Peyer's patch (tissue), 4 donors: ENCODE results near the gene WDR55. TPM values are rescaled to one million over a fixed set of nuclear protein-coding genes. Genes with fewer than 3 reads are reported as not detected.
"Not testable (repeated sequence)": the region's sequence is repeated elsewhere in the genome, so short reads cannot be mapped to it uniquely, and the experiment has no call there.

ENCODE experiments used
- DNase-seq, 3 donors: peaks; one replicate each; pipeline ENCODE4 v3.0.0-alpha.2; 2017 to 2019
- H3K27ac ChIP-seq, 4 donors: fragments of 200-600 bp; sonication (generic); one replicate each; pipeline ENCODE4 v1.5.1; 2016 to 2019
- H3K27me3 ChIP-seq, 2 donors: fragments of 200-600 bp; sonication (generic); one replicate each; pipeline ENCODE4 v1.5.1; 2019
- H3K36me3 ChIP-seq, 3 donors: fragments of 200-600 bp; sonication (generic); one replicate each; pipeline ENCODE4 v1.5.1; 2016 to 2019
- H3K4me1 ChIP-seq, 4 donors: fragments of 200-600 bp; sonication (generic); one replicate each; pipeline ENCODE4 v1.5.1; 2016 to 2019
- H3K4me3 ChIP-seq, 4 donors: fragments of 200-600 bp; sonication (generic); 1 replicate in 3 of 4; 2 replicates in 1 of 4; pipeline ENCODE4 v1.5.1; 2016 to 2019; ENCODE audit warnings: mild to moderate bottlenecking in 1 of 4
- H3K9me3 ChIP-seq, 4 donors: fragments of 200-600 bp; sonication (generic); one replicate each; pipeline ENCODE4 v1.5.1; 2016 to 2019; ENCODE audit warnings: mild to moderate bottlenecking in 1 of 4
- CTCF ChIP-seq, 6 experiments: fragments of 450-650 bp in 4 of 6; fragments of 200-600 bp in 2 of 6; sonication (generic) in 1 of 6; IDR thresholded peaks; one replicate each; pipeline ENCODE4 v1.5.1; 2017 to 2019; ENCODE audit warnings: antibody characterized with exemption in 6 of 6, mild to moderate bottlenecking in 3 of 6, moderate library complexity in 1 of 6
- POLR2A ChIP-seq, 2 donors: fragments of 450-650 bp; IDR thresholded peaks; one replicate each; pipeline ENCODE4 v1.5.1; 2017; ENCODE audit warnings: antibody characterized with exemption in 2 of 2, mild to moderate bottlenecking in 2 of 2, moderate library complexity in 2 of 2
- total RNA-seq, 4 donors: library from RNA; depleted of rRNA; stranded (reverse); fragments of >200 nt; gene quantifications; one replicate each; pipeline ENCODE4 v1.1.0, GENCODE V29; 2016

Gene WDR55
- total RNA-seq, 4 donors from 2014 or later: 31.3 to 66.8 (median 39.7) TPM

DNA sequence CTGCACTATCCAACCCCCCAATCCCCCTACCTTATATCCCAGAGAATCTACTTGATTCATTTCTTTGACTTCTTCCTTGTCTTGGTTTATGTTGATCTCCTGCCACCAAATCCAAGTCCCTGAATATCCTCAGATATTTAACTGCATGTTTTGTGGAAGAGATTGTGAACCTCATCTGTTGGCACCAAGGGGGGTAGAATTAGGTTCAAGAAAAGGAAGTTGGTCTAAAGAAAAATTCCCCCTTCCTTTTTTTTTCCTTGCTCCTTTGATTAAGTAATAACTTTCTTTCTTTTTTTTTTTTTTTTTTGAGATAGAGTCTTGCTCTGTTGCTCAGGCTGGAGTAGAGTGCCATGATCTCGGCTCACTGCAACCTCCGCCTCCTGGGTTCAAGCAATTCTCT is 31.2 kb upstream of the WDR55 start:
- no peaks in the 10 kb centered on the region for H3K27me3 ChIP-seq
- H3K36me3 ChIP-seq: no peaks in the 10 kb centered on the region
- H3K9me3 ChIP-seq: no peaks in the 10 kb centered on the region
- H3K4me3 ChIP-seq: peak overlapping the region in 2 of 4 donors; percentile 64 to 71
- peaks cover 0 to 15% (median 4%) of the 10 kb centered on the region in 4 donors for H3K4me1 ChIP-seq
- TF ChIP-seq CTCF (IDR thresholded peaks at IDR 0.05) (no peak), POLR2A (IDR thresholded peaks at IDR 0.05) (no peak)
- H3K27ac ChIP-seq: peak overlapping the region in 3 of 4 donors; percentile 68 to 74 (median 69)
- DNase-seq: no peak

DNA sequence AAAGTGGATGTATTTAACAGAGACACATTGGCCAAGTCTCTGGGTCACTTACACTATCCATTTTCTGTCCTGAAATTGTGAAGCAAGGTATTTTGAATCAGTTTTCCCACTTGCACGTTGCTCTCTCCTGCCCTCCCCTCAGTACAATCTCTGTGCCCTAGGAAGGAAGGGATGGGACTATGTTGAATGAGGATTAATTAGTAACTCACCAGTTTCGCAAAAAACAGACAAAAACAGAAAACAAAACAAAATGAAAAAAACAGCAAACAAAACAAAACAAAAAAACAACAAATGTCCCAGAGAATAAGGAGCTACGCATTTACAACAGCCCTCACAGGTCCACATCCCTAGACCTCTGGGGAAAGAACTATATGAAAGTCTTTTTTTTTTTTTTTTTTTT is 30.6 kb upstream of the WDR55 start:
- H3K36me3 ChIP-seq: no peaks in the 10 kb centered on the region
- no peaks in the 10 kb centered on the region for H3K9me3 ChIP-seq
- no peak for DNase-seq
- TF ChIP-seq CTCF (IDR thresholded peaks at IDR 0.05): no peak
- TF ChIP-seq POLR2A (IDR thresholded peaks at IDR 0.05): no peak
- H3K4me3 ChIP-seq: no peak overlapping the region
- no peak overlapping the region for H3K27ac ChIP-seq
- H3K27me3 ChIP-seq: no peaks in the 10 kb centered on the region
- peaks cover 0 to 15% (median 4%) of the 10 kb centered on the region in 4 donors for H3K4me1 ChIP-seq

DNA sequence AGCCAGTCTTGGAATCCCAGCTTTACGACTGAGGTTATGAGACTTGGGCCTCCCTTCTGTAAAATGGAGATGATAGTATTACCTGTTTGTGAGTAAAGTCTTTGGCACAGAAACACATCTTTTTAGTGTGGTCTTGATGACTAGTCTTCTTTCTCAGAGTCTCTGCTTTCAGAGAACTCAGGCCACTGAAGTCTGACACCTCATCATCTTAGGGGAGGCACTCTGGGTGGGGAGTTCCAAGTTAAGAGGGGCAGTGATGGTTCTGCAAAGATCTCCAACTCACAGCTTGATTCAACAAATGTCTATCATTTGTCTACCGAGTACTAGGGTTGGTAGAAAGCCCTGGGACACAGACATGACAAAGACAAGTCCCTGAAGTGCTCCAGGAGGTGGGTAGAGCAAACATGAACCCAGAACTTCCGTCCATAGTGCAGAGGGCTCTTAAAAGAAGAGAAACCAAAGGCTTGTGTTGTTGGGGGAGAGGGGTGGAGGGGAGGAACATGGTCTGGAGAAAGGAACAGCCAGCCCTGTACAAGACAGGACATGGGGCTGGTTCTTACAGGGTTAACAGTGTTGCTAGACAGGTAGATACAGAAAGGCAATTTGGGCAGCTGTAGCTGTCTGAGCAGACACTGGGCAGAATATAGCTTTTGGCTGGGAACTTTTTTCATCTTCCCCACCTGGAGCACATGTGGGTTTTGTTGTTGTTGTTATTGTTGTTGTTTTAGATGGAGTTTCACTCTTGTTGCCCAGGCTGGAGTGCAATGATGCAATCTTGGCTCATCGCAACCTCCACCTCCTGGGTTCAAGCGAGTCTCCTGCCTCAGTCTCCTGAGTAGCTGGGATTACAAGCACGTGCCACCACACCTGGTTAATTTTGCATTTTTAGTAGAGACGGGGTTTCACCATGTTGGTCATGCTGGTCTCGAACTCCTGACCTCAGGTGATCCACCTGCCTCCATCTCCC is 29.1 kb upstream of the WDR55 start:
- no peak for TF ChIP-seq POLR2A (IDR thresholded peaks at IDR 0.05)
- no peak for TF ChIP-seq CTCF (IDR thresholded peaks at IDR 0.05)
- no peaks in the 10 kb centered on the region for H3K36me3 ChIP-seq
- no peak overlapping the region for H3K27ac ChIP-seq
- no peaks in the 10 kb centered on the region for H3K9me3 ChIP-seq
- H3K4me3 ChIP-seq: no peak overlapping the region
- DNase-seq: no peak
- no peaks in the 10 kb centered on the region for H3K27me3 ChIP-seq
- H3K4me1 ChIP-seq: peaks cover 0 to 24% (median 4%) of the 10 kb centered on the region in 4 donors

- Histone ChIP-seq H3K4me3 (no peak overlapping the region), H3K27ac (no peak overlapping the region), H3K9me3 (no peaks in the 10 kb centered on the region), H3K4me1 (peaks cover 0 to 22% (median 0%) of the 10 kb centered on the region in 4 donors), H3K36me3 (peaks cover 0 to 5% (median 0%) of the 10 kb centered on the region in 3 donors), H3K27me3 (no peaks in the 10 kb centered on the region)
- TF ChIP-seq POLR2A (IDR thresholded peaks at IDR 0.05): no peak
- TF ChIP-seq CTCF (IDR thresholded peaks at IDR 0.05): no peak
- DNase-seq: no peak
These were observed 27.2 kb upstream of the WDR55 start for GRCh38 chr5:140637371-140638100.

DNA sequence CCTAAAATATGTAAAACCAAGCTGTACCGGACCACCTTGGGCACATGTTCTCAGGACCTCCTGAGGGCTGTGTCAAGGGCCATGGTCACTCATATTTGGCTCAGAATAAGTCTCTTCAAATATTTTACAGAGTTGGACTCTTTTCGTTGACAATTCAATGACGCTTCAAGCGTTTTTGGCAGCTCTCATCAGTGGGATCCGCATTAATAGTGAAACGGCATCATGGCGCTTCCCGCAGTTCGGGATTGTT is 25.9 kb upstream of the WDR55 start:
- not testable (repeated sequence) for H3K9me3 ChIP-seq, H3K27me3 ChIP-seq, DNase-seq
- Histone ChIP-seq H3K27ac (peak overlapping the region; percentile 83 to 89 (median 85)), H3K4me3 (peak overlapping the region; percentile 67 to 79 (median 69)), H3K36me3 (peaks cover 0 to 18% (median 0%) of the 10 kb centered on the region in 3 donors), H3K4me1 (peaks cover 0 to 14% (median 0%) of the 10 kb centered on the region in 4 donors)
